GM06990 (cell line): ENCODE data around the gene ADGRD1.
A peak's percentile ranks its signal among the peaks of the same experiment; 100 is the strongest.

ENCODE experiments used
- DNase-seq: peaks from one replicate; pipeline ENCODE4 v3.0.0-alpha.2; 2011; ENCODE audit not compliant: insufficient read length; ENCODE audit errors: extremely low read depth
- H3K27me3 ChIP-seq: replicated peaks from 2 replicates; pipeline ENCODE4 v1.6.0; 2011; ENCODE audit warnings: low read length; ENCODE audit not compliant: control insufficient read depth, insufficient read depth
- H3K36me3 ChIP-seq: 2 replicates; pipeline ENCODE4 v1.5.1; 2011; ENCODE audit warnings: low read length; ENCODE audit not compliant: control insufficient read depth, insufficient read depth
- H3K4me3 ChIP-seq: replicated peaks from 2 replicates; pipeline ENCODE4 v1.5.1; 2011; ENCODE audit warnings: low read depth, mild to moderate bottlenecking, control low read depth, low read length
- TF ChIP-seq, protein P1 (sequence below): IDR thresholded peaks from 2 replicates; pipeline ENCODE4 v1.5.1; 2011; ENCODE audit warnings: low read length, control low read depth, mild to moderate bottlenecking, inconsistent platforms; ENCODE audit not compliant: insufficient read depth, poor library complexity, severe bottlenecking

Gene ADGRD1

DNA sequence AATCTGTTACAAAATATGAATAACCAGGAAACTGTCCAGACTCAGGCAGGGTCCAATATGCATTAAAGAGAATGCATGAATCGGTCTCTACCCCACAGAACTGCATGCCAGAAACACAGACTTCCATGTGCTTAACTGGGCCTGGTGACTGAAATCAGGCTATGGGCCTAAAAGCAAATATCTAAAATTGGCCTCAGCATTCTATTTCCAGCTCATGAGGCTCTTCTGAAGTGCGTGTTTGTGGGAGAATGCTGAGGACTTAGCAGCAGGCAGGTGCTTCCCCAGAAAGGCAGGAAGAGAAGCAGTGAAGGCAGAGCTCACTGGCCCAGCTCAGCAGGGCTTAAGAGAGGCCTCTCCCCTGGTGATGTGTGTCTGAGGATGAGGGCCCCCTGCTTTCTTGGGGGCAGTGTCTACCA, 48.5 kb downstream of the ADGRD1 start:
- Histone ChIP-seq H3K27me3 (no peaks in the 10 kb centered on the region), H3K36me3 (no peaks in the 10 kb centered on the region), H3K4me3 (no peak overlapping the region)
- TF ChIP-seq, protein P1, sequence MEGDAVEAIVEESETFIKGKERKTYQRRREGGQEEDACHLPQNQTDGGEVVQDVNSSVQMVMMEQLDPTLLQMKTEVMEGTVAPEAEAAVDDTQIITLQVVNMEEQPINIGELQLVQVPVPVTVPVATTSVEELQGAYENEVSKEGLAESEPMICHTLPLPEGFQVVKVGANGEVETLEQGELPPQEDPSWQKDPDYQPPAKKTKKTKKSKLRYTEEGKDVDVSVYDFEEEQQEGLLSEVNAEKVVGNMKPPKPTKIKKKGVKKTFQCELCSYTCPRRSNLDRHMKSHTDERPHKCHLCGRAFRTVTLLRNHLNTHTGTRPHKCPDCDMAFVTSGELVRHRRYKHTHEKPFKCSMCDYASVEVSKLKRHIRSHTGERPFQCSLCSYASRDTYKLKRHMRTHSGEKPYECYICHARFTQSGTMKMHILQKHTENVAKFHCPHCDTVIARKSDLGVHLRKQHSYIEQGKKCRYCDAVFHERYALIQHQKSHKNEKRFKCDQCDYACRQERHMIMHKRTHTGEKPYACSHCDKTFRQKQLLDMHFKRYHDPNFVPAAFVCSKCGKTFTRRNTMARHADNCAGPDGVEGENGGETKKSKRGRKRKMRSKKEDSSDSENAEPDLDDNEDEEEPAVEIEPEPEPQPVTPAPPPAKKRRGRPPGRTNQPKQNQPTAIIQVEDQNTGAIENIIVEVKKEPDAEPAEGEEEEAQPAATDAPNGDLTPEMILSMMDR = no peak
- DNase-seq = no peak

DNA sequence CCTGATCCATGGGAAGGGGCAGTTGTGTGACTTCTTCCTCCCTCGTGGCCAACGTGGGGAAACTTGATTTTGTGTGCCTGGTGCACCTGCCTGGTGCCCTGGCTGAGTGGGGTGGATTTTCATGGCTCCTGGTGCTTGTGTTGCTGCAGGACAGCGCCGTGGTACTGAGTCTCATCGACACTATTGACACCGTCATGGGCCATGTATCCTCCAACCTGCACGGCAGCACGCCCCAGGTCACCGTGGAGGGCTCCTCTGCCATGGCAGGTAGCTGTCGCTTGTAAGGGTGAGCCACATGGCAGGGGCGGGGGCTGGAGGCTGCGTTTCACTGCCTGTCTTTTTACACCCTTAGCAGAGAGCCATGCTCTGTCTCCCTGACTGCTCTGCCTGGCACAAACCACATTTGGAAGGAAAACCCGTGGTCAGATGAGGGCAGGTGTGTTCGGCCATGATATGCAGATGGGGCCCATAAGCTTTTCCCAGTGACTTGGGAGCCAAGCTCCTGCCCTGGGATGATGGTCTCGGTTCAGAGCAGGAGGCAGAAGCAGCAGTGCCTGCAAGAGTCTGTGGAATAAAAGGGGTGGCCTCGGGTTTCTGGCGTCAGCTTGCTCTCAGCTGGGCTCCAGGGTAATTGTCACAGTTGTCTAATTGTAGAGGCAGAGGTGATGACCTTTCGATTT, 49.5 kb downstream of the ADGRD1 start:
- Histone ChIP-seq H3K27me3 (no peaks in the 10 kb centered on the region), H3K4me3 (no peak overlapping the region), H3K36me3 (no peaks in the 10 kb centered on the region)
- TF ChIP-seq, protein P1 = no peak
- DNase-seq = no peak

DNA sequence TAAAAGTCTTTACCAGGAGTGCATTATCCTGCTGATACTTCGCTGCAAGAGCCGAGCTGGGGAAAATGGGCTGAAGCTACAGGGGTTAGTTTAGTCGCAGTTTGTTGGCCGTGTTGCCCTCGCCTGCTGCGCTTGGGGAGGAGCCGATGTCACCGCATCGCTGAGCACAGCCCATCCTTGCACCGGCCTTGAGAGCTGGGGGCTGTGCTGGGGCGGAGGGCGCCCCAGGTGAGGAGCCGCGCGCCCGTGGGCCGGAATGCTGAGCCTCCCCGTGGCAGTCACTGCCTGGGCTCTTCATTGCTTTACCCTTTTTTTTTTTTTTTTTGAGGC, 50.0 kb downstream of the ADGRD1 start:
- no peaks in the 10 kb centered on the region for H3K27me3 ChIP-seq
- TF ChIP-seq, protein P1 = no peak
- H3K4me3 ChIP-seq = peak overlapping the region; percentile 52
- no peaks in the 10 kb centered on the region for H3K36me3 ChIP-seq
- no peak for DNase-seq

DNA sequence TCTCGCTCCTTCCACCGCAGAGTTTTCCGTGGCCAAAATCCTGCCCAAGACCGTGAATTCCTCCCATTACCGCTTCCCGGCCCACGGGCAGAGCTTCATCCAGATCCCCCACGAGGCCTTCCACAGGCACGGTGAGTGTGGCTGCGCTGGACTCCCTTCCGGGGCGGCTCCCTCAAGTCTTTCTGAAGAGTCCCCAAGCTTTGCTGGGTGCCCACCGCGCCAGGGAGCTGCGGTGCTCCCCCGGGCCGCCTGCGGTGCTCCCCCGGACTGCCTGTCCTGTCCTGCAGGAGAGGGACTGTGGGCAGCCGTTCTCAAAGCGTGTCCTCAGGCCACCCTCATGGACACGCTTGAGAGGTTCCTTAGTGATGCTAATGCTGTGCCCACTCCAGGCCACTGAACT, 50.5 kb downstream of the ADGRD1 start:
- peak overlapping the region; percentile 52 for H3K4me3 ChIP-seq

DNA sequence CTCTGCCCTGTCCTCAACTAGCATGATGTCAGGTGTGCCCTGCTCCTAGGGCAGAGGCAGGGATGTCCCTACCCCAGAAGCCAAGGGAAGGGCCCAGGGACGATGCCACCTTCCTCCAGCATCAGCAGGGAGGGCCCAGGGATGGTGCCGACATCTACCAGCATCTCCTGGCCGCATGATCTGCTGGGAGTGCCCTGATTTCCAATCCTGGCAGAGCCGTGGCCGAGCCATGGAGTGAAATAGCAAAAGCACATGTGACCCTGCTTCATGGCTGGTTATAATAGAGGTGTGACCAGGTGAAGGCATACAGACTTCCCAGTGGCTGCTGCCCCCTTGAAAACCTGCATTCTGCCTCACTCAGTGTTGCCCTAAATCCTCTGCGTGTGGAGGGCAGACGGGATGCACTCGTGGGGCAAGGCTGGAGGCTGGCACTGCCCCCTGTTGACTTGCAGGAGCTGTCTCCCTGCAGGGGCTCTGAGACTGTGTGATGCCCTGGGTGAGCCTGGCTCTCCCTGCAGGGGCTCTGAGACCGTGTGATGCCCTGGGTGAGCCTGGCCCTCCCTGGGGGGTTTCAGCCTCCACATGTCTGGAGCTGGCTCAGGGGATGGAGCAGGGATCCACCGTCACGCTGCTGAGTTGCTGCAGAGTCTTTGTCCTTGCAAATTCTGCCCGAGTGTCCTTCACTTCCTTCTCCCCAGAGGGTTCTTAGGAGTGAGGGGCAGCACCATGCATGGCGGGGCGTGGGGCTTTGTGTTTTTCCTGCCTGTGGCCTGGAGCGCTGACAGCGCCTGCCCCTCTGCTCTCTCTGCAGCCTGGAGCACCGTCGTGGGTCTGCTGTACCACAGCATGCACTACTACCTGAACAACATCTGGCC, 51.7 kb downstream of the ADGRD1 start:
- TF ChIP-seq, protein P1 = peak; percentile 51
- Histone ChIP-seq H3K27me3 (no peaks in the 10 kb centered on the region), H3K4me3 (no peak overlapping the region), H3K36me3 (no peaks in the 10 kb centered on the region)
- DNase-seq = no peak

More for the DNA sequence above, 50.5 kb downstream of the ADGRD1 start:
- TF ChIP-seq, protein P1 = no peak
- DNase-seq = no peak
- no peaks in the 10 kb centered on the region for H3K36me3 ChIP-seq
- H3K27me3 ChIP-seq = no peaks in the 10 kb centered on the region
